HG02884 (cell line): ENCODE measurements around the gene ARHGAP6.

Experiments
- ATAC-seq: cut with Tn5 transposase; IDR thresholded peaks from one replicate; pipeline ENCODE4 v1.9.1; 2021; ENCODE audit warnings: mild to moderate bottlenecking, moderate library complexity; ENCODE audit not compliant: unreplicated experiment

ARHGAP6 gene

DNA sequence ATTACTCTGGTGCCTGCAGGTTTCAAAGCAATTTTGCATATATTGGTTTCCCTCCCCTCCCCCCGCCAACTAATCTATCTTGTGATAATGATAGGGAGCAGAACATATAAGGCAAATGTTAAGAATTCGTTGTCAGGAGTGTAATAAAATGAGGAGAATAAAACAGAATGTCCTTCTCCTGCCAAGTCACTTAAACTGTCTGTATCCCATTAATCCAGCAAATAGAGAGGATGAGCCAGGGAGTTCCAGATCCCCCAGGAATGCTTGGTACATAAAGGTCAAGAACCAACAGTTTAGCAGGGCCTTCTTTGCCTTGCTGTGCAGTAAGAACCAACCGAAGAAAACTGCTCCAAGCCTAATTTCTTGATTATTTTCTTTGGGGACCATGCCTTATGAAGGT lies 231.1 kb downstream of the ARHGAP6 start:
- no peak for ATAC-seq

DNA sequence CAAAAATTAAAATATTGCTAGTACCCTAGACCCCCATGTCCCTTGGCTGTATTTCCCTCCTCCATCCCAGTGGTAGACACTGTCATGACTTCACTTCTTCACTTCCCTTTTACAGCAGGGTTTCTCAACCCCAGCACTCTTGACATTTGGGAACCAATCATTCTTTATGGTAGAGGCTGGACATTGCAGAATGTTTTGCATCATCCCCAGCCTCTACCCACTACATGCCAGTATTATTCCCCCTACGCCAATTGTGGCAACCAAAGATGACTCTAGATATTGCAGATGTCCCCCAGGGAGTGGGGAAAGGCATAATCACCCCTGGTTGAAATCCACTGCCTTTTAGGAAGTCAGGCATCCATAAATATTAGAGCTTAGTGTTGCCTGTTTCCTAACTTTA lies 233.9 kb downstream of the ARHGAP6 start:
- ATAC-seq = no peak

DNA sequence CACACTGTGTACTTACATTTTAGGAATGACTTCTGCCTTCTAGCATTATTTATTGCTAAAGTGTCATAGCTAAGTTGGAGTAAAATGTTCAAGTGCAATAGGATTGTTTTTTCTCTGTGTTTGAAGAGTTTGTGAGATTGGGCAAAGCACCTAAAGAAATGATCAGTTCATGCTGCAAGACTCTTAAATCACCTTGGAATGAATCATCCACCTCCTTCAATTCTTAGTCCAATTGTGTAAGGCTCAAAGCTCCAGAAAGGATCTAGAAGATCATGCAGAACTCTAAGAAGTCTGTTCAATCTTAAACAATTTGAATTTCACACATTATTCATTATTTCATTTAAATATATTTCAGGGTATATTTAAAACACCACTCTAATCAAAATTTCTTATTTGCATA lies 235.4 kb downstream of the ARHGAP6 start:
- ATAC-seq = no peak

DNA sequence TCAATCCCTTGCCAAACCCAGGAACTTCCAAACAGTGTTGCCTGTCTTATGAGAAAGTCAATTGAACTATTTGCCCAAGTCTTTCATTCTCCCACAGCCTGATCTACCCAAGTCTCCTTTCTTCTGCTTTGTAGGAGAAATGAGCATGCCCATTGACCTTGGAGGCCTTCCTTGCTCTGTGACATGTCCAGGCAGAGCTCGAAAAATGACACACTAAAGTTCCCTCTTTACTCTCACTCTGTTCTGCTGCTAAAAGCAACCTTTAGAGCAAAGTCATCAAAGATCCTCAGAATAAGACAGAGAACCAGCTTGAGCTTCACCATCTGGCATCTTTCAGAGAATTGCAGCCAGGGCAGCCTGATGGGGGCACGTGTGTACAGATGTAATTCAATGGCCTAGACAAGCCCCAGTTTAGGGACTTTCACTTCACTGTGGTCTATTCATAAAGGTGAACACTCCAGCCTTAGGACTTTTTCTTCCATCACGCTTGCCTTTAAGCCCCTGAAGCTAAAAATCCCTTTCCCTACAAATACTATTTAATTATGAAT lies 236.1 kb downstream of the ARHGAP6 start:
- ATAC-seq = no peak

DNA sequence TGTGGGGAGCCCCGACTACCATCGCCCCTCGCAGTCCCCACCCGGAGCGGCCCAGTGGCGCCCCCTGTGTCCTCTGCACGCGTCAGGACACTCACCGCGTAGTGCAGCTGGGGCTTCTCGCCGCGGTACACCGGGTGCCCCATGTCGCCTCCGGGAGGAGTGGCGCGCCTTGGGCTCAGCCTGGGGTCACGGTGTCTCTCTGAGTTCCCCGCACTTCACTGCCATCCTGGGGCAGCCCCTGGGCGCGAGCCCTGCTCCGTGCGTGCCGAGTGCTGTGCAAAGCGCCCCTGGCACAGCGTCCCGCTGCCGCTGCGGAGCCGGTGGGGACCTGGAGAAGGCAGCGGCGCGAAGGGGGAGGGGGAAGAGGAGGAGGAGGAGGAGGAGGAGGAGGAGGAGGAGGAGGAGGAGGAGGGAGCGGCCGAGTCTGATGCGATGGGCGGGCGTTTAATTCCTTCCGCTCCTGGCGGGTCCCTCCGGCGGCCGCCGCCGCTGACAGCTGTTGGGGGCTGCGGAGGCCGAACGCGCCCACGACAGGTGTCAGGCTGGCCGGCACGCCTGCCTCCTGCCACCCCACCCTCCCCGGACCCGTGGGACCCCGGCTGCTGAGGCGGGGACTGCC lies 238.2 kb downstream of the ARHGAP6 start:
- no peak for ATAC-seq

DNA sequence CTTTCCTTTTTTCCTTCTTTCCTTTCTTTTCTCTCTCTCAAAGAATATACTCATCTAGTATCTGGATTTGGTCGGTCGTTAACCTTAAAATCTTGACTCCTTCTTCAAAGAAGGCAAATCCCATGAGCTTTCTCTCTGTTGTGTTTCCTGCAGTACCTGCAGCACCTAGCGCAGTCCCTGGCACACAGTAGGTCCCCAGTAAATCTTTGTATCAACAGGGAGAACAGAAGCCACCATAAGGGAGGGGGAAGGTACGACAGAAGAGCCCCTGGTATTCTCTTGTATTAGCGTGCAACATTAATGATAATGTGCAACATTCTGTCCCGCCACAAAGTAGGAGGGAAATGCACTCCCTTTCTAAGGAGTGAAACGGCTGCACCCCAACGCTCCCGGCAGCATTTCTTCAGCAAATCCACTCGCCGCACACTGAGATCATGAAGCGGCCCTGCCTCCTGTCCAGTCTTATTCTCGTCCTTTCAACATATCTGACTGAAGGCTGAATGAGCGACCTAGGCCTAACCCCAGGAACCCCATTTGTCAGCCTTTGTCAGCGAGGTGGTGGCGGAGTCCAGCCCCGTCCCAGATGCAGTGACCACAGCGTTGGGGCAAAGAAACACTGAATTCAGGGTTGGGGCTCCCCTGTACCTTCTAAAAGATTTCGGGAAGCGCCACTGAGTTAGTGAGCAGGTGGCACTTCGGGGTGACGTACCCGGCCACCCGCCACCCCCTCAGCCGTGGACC lies 238.8 kb downstream of the ARHGAP6 start:
- ATAC-seq = no peak

DNA sequence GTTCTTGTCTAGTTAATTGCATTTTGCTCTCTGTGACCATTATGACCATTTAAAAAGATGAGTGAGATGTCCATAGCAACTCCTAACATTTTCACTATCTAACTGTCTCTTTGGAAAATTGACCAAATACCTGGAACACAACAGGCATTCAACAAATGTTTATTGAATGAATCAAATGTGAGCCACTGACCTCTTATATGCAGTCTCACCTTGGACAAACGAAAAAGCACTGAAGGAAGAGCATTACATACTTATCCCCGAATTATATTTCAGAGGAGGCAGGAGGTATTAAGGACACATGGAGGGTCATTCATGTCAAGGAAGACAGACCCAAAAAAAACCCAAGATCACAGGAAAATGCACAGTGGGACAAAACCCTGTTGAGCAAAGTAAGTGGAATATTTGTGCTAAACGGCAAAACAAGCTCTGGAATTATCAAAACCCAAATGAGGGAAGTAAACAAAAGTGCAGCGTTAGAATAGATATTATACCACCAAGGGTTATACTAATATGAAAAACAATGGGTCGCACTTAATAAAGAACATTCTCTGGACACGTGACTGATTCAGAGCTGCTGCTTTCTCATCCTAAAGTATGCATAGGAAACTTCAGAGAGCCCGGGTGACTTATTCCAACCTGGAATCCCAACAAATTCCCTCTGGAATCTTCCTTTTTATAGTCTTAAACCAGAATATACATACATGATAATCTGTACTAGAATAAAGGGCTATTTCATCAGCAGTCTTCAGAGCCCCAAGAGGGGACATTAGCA lies 240.6 kb downstream of the ARHGAP6 start:
- no peak for ATAC-seq

DNA sequence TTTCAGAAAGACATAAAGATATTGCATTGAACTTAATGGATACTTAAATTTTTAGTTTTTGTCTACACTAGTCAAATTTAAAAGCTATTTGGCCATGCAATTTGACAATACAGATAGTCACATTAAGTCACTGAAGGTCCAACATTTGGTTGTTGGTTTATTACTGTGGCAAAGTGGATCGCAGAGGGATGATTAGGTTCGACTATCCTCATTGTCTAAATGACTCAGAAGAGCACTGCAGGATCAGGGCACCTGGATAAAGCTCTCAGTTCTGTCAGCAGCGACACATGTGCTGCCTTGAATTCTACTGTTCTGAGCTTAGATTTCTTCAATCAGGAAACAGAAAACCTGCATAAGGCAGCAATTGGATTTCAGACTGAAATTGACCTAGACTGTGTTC lies 241.8 kb downstream of the ARHGAP6 start:
- ATAC-seq = no peak

DNA sequence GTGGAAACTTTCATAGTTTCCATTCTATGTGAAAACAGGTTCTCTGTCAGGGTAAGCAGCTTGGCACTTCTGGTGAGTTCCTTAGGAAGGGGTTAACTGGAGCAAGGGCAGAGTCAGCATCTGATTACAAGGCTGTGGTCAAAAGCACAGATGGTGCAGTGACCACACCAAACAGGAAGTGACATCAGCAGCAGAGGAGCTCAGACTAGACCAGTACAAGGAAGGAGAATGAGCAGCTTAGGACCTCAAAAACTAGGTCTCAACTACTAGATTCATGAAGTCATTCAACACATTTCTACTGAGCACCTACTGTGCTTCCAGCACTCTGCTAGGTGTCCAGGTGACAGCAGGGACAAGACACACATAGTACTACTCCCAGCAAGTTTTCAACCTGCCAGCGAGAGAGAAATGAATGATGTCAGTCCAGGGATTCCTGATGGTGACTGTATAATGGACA lies 242.3 kb downstream of the ARHGAP6 start:
- no peak for ATAC-seq

DNA sequence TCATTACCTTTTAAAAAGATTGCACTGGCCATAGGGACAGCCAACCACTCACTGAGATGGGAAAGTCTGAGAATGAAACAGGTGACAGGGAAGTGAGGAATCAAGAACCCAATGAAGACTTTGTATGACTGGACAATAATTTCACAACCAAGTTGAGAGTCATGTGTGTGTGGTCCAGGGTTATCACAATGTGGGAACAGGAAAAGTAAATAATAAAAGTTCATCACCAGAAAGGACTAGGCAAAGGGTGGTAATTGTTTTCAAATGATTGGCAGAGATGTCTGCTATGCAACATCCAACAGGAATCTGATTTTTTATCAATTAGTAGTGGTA lies 243.2 kb downstream of the ARHGAP6 start:
- ATAC-seq = no peak

DNA sequence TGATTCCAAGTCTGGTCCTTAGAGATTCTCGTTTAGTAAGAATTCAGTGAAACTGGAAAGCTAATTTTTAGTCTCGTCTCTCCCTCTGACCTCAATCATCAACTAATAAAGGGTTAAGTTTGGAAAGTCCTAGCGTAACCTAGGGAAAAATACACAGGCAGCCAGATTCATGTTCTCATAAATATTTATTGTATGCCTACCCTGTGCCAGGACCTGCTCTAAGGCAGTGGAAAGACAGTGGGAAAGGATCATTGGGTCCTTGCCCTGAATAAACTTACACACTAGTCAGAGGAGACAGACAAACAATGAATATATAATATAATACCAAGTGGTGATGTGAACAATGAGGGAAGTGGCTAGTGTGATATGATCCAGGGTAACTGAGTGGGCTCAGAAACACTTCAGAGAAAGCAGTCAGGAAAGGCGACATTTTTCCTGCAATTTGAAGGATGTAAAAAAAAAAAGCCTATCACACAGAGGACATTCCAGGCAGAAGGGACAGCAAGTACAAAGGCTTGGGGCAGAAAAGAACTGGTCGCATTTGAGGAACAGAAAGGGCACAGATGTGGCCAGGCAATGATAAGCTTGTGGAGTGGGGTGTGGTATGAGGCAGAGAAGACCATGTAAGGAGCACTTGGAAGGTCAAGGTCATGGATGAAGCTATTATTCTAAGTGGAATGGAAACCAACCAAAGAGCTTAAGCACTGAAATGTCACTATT lies 243.8 kb downstream of the ARHGAP6 start:
- no peak for ATAC-seq

DNA sequence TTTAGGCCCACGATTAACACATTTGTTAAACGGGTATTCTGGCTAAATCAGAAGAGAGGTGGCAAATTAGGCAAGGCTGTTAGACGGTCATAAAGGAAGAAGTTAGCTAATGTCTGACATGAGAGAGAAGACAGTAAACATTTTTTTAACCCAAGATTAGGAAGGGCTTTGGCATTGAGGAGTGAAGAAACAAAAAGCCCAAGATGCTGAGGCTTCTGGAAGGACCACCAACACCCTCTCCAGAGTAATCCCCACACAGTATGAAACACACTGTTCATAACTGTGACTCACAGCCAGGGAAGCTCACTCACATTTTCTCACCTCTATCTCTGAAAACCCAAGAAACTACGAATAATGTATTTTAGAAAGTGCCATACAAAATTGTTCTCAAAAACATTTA lies 244.9 kb downstream of the ARHGAP6 start:
- no peak for ATAC-seq

DNA sequence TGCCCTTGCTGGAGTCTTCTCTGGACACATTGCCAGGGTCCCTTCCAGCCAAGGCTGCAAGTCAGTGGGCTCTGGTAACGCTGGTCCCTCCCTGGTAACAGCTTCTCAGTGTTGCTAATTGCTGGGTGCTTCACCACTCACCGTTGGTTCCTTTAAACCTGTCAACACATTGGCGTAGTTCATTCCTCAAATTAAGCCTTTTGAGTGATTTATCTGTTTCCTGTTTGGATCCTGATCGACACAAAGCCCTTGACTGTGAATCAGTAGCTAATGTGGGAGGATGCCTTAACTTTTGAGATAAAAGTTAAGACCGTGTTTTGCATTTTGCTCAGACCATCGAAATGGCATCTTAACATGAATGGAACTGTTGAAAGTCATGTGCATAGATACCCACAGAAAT lies 246.6 kb downstream of the ARHGAP6 start:
- ATAC-seq = no peak

DNA sequence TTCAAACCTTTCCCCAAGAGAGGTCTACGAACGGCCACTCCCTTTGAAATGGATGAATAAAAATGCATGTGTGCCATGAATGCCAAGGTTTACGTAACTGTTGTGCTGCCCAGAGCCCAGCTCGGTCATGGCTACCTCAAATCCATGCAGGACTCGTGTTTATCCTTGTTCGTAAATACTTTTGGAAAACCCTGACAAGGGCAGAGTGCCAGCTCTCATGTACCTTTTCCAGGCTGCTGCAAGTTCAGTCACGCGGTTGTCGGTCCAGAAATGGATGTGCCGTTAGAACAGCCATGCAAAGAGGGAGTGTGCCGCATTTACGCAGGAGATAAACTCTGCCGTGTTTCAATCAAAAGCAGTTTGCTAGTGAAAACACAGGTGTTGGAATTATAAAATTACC lies 249.1 kb downstream of the ARHGAP6 start:
- no peak for ATAC-seq

DNA sequence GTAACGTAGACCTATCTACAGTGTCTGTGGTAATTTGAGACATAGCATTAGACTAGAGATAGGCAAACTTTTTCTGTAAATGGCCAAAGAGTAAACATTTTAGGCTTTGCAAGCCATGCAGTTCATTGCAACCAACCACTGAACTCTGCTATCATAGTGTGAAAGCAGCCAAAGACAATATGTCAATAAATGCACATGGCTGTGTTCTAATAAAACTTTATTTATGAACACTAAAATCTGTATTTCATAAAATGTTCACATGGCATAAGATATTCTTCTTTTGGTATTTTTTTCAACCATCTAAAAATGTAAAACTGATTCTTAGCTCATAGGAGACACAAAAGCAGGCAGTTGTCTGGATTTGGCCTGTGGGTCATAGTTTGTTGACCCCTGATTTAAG lies 251.6 kb downstream of the ARHGAP6 start:
- ATAC-seq = no peak

DNA sequence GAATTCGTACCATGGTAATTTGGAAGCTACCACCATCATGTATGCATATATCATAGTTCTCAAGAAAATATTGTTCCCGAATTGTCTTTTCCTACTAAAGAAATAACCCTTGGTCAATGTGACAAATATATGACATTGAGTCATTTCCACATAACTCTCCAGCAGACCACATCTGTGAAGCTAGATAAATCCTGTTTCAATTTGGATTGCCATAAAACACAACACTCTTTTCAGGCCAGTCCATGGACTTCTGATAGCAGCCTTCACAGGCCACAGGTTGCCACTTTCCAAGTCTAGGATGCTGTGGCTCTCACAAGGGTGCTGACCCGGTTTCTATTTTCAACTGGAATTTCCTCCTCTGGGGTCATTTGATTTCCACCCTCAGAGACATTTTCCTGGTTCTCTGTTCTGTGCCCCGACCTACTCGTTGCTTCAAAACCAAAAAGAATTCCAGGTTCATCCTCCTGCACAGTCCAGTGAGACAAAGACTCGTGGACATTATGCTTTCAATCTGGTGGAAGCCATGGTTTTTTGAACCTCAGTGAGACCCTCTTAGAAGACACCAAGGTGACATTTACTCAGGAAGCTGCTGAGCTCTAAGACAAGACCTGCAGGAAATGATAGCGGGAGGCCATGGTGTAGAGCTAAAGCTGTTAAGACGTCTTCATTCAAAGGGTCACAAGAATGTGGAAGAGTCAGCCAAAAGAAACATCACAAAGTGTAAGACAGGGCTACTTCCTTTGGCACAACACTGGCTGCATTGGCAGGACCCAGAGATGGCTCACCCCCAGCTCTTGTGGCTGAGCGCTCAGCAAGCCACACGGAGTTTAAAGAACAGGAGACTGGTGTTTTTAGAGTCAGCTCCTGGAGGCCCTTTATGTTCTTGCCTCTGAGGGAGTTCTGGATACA lies 252.8 kb downstream of the ARHGAP6 start:
- no peak for ATAC-seq

DNA sequence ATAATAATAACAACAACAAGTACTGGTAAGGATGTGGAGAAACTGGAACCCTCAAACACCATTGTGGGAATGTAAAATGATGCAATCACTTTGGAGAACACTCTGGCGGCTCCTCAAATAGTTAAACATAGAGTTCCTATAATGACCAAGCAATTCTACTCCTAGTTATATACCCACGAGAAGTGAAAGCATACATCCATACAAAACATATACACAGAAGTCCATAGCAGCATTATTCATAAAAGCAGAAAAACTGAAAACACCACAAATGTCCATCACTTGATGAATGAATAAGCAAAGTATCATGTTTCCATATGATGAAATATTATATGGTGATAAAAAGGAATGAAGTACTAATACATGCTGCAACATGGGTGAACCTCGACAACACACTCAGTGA lies 255.8 kb downstream of the ARHGAP6 start:
- ATAC-seq = no peak

DNA sequence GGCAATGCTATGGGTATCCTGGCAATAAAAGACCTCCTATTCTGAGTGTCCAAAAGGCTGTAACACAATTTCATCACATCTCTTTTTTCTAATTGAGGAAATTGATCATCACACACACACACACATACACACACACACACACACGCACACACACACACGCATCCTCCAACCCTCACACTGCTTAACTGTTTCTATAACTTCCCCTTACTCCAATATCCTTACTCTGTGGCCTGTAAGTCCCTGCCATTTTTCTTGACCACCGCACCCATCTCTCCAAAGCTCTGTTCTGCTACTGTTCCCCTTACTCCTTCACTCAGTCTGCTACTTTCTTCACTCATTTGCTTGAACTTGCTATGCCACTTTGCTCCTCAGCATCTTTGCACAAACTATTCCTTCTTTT lies 256.9 kb downstream of the ARHGAP6 start:
- no peak for ATAC-seq

DNA sequence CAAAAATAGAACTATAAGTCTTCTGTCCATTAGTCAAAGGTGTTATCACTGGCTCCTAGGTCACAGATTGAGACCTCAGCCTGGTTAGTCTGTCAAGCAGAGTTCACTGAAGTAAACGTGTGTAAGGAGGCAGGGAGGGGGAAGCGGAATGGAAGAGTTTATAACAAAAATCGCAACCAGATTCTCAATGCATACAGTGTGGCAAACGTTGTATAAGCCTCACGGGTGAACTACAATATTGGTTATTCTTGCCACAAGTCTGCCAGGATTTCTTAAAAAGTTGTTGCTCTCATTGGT lies 257.7 kb downstream of the ARHGAP6 start:
- no peak for ATAC-seq

DNA sequence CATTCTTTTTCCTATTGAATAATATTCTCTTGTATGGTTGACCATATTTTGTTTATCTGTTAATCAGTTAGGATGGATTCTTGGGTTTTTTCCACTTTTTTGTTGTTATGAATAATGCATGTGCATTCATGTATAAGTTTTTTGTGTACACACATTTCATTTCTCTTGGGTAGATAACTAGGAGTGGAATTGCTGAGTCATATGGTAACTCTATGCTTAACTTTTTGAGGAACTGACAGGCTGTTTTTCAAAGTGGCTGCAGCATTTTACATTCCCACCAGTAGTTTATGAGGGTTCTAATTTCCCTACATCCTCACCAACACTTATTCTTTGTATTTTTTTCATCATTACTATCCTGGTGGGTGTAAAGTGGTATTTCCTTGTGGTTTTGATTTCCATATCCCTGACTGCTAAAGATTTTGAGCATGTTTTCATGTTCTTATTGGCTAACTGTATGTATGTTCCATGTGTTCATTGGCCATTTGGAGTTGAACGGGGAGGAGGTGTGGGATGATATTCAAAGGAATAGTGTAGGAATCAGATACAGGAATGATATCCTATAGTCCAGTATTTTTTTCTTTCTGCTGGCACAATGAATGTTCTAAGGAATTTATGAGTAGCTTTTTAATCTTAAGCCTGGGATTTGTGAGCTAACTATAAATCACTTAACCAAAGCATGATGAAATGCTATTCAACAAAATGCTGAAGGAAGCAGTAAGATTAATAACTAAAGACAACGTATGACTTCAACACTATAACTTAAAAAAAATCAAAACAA lies 258.2 kb downstream of the ARHGAP6 start:
- no peak for ATAC-seq
